ENCODE results near the gene CRNKL1.

The CRNKL1 gene

DNA sequence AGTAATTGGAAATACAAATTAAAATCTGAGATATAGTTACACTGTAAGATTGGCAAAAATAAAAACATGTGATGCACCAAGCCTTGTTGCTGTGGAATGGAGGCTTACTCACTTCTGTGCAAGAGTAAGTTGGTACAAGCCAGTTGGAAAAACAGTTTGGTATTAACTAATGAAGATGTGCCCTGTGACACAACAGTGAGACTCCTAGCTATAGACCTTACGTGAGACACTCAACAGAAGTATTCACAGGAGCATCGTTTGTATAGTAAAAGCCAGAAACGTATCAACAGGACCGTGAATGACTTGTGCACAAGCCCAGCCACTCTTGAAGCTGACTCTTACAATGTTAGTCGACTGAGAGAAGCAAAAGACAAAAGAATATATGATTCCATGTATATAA lies 20.5 kb downstream of the CRNKL1 start:
- Mint-ChIP-seq H3K27me3 (ENCODE audit: low read depth) (no peaks in the 10 kb centered on the region), H3K4me1 (peaks cover 3% of the 10 kb centered on the region), H3K9me3 (no peaks in the 10 kb centered on the region), H3K27ac (no peak overlapping the region), H3K4me3 (no peak overlapping the region), H3K36me3 (ENCODE audit: low read depth) (peaks cover 60% of the 10 kb centered on the region)
- no peak for TF ChIP-seq CTCF (IDR thresholded peaks at IDR 0.05; ENCODE audit: unreplicated experiment in 3 of 3)

DNA sequence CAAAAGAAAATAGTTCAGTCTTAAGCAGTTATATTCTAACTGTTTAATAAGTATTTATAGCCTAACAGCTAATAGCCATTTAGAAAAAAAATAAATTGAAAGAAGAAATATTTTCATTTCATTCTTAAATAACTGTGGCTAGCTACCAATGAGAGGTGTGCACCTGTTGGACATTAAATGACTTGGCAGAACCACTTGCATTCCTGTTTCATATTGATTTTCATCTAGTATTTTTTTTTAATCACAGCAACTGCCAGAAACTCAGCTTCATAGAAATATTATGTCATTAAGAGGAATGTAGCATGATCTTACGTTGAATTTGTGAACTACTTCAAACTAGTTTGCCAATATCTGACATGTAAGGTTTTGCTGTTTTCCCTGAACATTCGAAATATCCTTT lies 25.0 kb downstream of the CRNKL1 start:
- Mint-ChIP-seq H3K36me3 (ENCODE audit: low read depth) (peaks cover 35% of the 10 kb centered on the region), H3K4me1 (peaks cover 12% of the 10 kb centered on the region), H3K27ac (no peak overlapping the region), H3K4me3 (no peak overlapping the region), H3K27me3 (ENCODE audit: low read depth) (no peaks in the 10 kb centered on the region), H3K9me3 (no peaks in the 10 kb centered on the region)
- no peak for TF ChIP-seq CTCF (IDR thresholded peaks at IDR 0.05; ENCODE audit: unreplicated experiment in 3 of 3)

DNA sequence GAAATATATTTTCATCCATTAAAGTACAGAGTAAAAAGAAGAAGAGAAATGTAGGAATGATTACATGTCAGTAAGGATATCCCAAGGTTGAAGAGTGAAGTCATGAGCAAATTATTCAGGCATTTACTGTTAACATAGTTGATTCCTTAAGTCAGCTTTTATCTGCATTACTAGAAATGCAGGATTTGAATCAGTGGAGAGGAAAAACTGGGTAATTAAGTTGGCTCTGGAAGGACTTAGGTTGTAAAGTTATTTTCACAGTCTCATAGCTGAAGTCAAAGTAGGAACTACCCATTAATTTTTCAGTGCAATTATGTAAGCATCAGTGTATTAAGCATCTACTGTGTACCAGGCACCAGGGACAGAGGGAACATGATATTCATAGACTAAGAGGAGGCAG lies 27.3 kb downstream of the CRNKL1 start:
- peaks cover 27% of the 10 kb centered on the region for H3K36me3 Mint-ChIP-seq (ENCODE audit: low read depth)
- peak overlapping the region in 1 of 3 experiments; percentile 43 for H3K27ac Mint-ChIP-seq
- H3K4me1 Mint-ChIP-seq: peaks cover 31% of the 10 kb centered on the region
- TF ChIP-seq CTCF (IDR thresholded peaks at IDR 0.05; ENCODE audit: unreplicated experiment in 3 of 3): no peak
- no peak overlapping the region for H3K4me3 Mint-ChIP-seq
- H3K9me3 Mint-ChIP-seq: no peaks in the 10 kb centered on the region
- H3K27me3 Mint-ChIP-seq (ENCODE audit: low read depth): no peaks in the 10 kb centered on the region

DNA sequence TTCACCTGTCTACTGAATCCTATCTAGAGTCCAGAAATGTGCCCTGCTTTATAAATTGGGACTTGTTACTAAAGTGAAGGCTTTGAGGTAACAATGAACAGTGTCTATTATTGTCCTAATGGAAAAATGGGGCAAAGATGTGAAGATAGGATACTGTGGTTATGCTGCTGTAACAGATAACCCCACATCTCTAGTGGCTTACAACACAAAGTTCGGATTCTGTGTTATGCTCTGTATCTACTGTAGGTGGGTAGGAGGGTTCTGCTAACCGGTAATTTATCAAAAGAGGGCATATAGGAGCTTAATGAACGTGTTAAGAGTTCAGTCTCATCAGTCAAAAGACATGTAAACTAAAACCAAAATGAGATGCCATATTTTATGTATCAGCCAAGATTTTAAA lies 28.9 kb downstream of the CRNKL1 start:
- Mint-ChIP-seq H3K27ac (no peak overlapping the region), H3K27me3 (ENCODE audit: low read depth) (no peaks in the 10 kb centered on the region), H3K36me3 (ENCODE audit: low read depth) (peaks cover 27% of the 10 kb centered on the region), H3K4me1 (peaks cover 41% of the 10 kb centered on the region), H3K4me3 (no peak overlapping the region), H3K9me3 (no peaks in the 10 kb centered on the region)
- no peak for TF ChIP-seq CTCF (IDR thresholded peaks at IDR 0.05; ENCODE audit: unreplicated experiment in 3 of 3)

DNA sequence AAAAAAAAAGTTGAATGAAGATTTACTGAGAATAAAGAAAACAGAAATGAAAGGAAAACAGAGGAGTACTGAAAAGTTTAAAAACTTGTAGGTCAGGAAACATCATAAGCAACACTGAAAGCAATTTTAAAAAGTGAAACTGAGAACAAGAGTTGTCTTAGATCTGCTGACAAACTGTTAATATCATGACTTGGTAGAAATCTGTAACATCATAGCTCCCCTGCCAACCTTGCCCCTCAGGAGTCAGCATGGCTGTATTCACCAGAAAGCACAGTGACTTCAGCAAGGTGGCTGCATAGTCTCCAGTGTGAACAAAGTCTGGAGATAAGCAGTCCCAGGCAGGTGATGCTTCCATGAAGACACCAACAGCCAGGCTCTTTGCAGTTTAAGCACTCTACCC lies 29.8 kb downstream of the CRNKL1 start:
- no peak for TF ChIP-seq CTCF (IDR thresholded peaks at IDR 0.05; ENCODE audit: unreplicated experiment in 3 of 3)
- H3K9me3 Mint-ChIP-seq: no peaks in the 10 kb centered on the region
- H3K4me1 Mint-ChIP-seq: peaks cover 46% of the 10 kb centered on the region
- no peaks in the 10 kb centered on the region for H3K27me3 Mint-ChIP-seq (ENCODE audit: low read depth)
- no peak overlapping the region for H3K4me3 Mint-ChIP-seq
- no peak overlapping the region for H3K27ac Mint-ChIP-seq
- H3K36me3 Mint-ChIP-seq (ENCODE audit: low read depth): peaks cover 22% of the 10 kb centered on the region

DNA sequence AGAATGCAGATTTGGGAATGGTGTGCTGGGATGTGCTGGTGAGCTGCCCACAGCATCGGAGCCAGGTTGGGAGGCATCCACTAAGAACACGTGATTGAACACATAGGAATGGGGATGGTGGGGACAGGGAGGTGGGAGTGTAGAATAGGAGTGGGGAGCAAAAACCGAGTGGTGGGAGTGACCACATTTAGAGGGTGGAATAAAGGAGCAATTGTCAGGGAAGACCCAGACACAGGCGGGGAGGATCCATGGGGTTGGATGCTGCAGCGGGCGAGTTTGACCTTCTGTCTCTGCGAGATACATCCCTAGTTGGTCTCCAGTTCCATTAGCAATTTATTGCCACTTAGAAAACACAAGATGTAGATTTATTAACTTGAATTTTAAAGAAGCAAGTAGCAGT lies 30.4 kb downstream of the CRNKL1 start:
- H3K9me3 Mint-ChIP-seq: no peaks in the 10 kb centered on the region
- H3K4me1 Mint-ChIP-seq: peaks cover 47% of the 10 kb centered on the region
- peaks cover 3% of the 10 kb centered on the region for H3K27me3 Mint-ChIP-seq (ENCODE audit: low read depth)
- TF ChIP-seq CTCF (IDR thresholded peaks at IDR 0.05; ENCODE audit: unreplicated experiment in 3 of 3): no peak
- peak overlapping the region in 2 of 3 experiments; percentile 17 to 31 for H3K27ac Mint-ChIP-seq
- peaks cover 18% of the 10 kb centered on the region for H3K36me3 Mint-ChIP-seq (ENCODE audit: low read depth)
- no peak overlapping the region for H3K4me3 Mint-ChIP-seq
